Activated T-cell treated with anti-CD3 and anti-CD28 coated beads for 24 hours (primary cell): ENCODE results near the gene S100A3.

Experiments used
- DNase-seq: peaks from one replicate; pipeline ENCODE4 v3.0.0-alpha.2; 2020; ENCODE audit warnings: low read depth

Gene S100A3

DNA sequence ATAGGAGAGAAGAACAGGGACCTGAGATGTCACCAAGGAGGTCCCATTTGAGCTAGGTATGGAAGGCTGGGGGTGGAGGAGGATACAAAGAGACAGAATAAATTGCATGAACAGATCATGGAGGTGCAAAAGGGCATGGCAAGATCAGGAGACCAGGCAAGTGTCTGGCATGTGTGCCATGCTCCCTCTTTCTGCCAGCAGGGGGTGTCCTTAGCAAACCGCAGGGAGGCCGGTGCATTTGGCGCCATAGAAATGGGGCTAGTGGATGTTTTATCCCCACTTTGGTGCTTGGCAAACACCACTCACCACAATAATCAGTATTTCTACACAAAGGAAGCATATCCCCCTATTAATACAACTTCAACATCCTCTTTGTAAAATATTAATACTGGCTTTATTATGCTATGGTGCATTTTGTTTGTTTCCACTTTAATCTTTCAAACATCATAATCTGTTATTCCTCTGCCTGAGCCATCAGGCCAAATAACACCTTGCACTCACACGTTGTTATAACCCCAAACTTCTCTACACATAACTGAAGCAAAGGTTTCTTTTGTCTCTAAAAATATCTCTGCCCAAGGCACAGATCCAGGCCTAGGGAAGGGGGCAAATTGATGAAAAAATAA lies 39.2 kb downstream of the S100A3 start:
- peak; percentile 60 for DNase-seq

- no peak for DNase-seq
Observed at GRCh38 chr1:153509036-153509435, 40.0 kb downstream of the S100A3 start.

- no peak for DNase-seq
Observed at GRCh38 chr1:153507926-153508583, 41.0 kb downstream of the S100A3 start.

GRCh38 chr1:153506831-153507413 lies 42.1 kb downstream of the S100A3 start:
- no peak for DNase-seq

DNA sequence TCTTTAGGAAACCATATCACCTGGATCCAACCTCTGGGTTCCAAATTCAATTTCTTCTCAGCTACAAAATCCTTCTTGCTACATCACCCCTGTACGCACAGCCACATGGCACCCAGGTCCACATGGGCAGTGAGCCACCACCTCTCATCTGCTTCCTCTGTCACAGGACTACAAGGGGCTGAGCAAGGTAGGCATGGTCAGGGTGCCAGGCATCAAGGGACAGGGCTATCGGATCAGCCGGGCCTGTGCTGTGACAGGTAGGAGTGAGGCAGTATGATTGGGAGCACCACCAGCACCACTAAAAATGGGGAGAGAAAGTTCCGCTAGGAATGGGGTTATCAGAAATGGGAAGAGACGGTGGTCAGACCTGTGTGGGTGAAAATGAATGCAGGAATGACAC lies 42.7 kb downstream of the S100A3 start:
- no peak for DNase-seq

DNA sequence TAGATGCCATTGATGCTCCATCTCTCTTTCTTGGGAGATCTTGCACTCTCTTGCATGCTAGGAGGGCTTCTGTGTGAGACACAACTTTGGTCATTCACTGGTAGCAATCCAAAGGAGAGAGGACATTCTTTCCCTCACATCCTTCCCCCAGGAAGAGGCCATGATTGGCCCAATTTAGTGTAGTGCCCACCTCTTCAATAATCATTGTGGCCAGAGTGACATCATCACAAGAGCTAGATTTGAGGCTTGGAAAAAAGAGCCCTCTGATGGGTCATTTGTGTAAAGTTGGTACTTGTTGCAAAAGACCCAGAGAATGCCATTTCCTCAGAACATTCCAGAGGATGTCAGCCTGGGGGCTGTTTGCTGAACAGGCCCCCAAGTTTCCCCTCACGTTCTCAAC lies 43.5 kb downstream of the S100A3 start:
- no peak for DNase-seq

GRCh38 chr1:153503766-153504165 lies 45.3 kb downstream of the S100A3 start:
- no peak for DNase-seq

GRCh38 chr1:153498746-153499145 lies 50.3 kb downstream of the S100A3 start:
- no peak for DNase-seq
